ENCODE results near the gene ARFIP2.

DNA sequence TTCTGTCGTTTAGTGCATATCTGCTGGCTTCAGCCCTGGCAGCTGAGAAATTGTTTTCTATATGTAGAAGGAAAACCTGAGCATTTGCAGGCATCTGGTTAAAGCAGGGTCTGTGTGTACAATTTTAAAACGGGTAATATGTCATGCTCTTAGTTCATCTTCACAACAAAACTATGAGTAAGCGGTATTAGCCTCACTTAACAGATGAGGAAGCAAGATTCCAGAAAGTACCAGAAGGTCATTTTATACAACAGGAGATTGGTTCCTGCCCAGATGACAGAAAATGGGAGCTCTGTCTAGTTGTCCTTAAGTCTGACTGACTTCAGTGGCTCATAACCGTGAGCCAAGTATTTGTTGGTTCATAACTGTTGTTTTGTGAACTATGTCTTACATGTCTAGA lies 1.3 kb upstream of the ARFIP2 start:
- TF ChIP-seq CTCF (IDR thresholded peaks at IDR 0.05) (no peak), POLR2A (IDR thresholded peaks at IDR 0.05) (no peak)
